ENCODE data around the gene POLR3B. TPM values are rescaled to one million over a fixed set of nuclear protein-coding genes. Genes with fewer than 3 reads are reported as not detected.

The POLR3B gene
- total and polyA plus RNA-seq, 2 of the 8 experiments (the other 6 are each of a cell fraction or from before 2014, with no cell fraction given), result 5.0 to 13.2 TPM

GRCh38 chr12:106329231-106329982, 28.1 kb upstream of the POLR3B start:
- Histone ChIP-seq H4K5ac (ENCODE audit: insufficient read length, low read depth, low read length) (no peak overlapping the region), H3K4ac (replicated peaks; ENCODE audit: insufficient read length, low read depth, low read length) (no peak overlapping the region), H3K18ac (ENCODE audit: extremely low read depth, low read length) (no peak overlapping the region), H3K4me1 (replicated peaks in 1 of 4; ENCODE audit: control insufficient read depth in 3 of 4, insufficient read depth in 4 of 4, low read length in 3 of 4) (peaks cover 2 to 6% (median 4%) of the 10 kb centered on the region in 4 experiments; a peak in 4 of 7 replicates), H3K79me1 (ENCODE audit: low read depth, low read length) (no peaks in the 10 kb centered on the region), H3K56ac (replicated peaks; ENCODE audit: insufficient read length, low read depth, low read length) (no peak overlapping the region), H2BK120ac (replicated peaks; ENCODE audit: low read depth, low read length) (no peak overlapping the region), H3K27ac (ENCODE audit: low read depth, low read length) (no peak overlapping the region), H3K14ac (ENCODE audit: insufficient read length) (no peak overlapping the region), H2AK5ac (ENCODE audit: low read depth, low read length) (no peak overlapping the region), H2BK12ac (ENCODE audit: low read depth, low read length) (no peak overlapping the region), H3K36me3 (ENCODE audit: control insufficient read depth in 2 of 4, insufficient read depth in 4 of 4, low read length in 3 of 4) (no peaks in the 10 kb centered on the region; a peak in 1 of 8 replicates), H2AFZ (ENCODE audit: low read length) (no peak overlapping the region), H3K4me3 (ENCODE audit: extremely low read depth in 1 of 4, insufficient read depth in 2 of 4, low read depth in 3 of 4, low read length in 4 of 4) (no peak overlapping the region), H3K23me2 (ENCODE audit: low read depth, low read length) (no peaks in the 10 kb centered on the region), H4K8ac (ENCODE audit: extremely low read depth, insufficient read depth, low read length) (no peak overlapping the region), H4K91ac (replicated peaks; ENCODE audit: insufficient read length, low read length) (no peak overlapping the region), H3K27me3 (replicated peaks in 1 of 4; ENCODE audit: control insufficient read depth in 3 of 4, extremely low read depth in 1 of 4, insufficient read depth in 3 of 4, low read length in 3 of 4) (peaks cover 0 to 5% (median 1%) of the 10 kb centered on the region in 4 experiments; a peak in 3 of 7 replicates), H3K9me3 (ENCODE audit: insufficient read depth in 2 of 2, low read depth in 1 of 2, low read length in 1 of 2) (peaks cover 0 to 5% of the 10 kb centered on the region in 2 experiments; a peak in 3 of 4 replicates), H2BK20ac (ENCODE audit: low read length) (no peak overlapping the region), H3K9ac (replicated peaks in 1 of 4; ENCODE audit: extremely low read depth in 1 of 4, low read depth in 3 of 4, low read length in 3 of 4) (no peak overlapping the region), H4K20me1 (replicated peaks in 1 of 2; ENCODE audit: control insufficient read depth in 1 of 2, insufficient read depth in 2 of 2, low read length in 2 of 2) (no peaks in the 10 kb centered on the region), H3K79me2 (ENCODE audit: control insufficient read depth in 1 of 2, insufficient read depth in 2 of 2, low read length in 2 of 2) (no peaks in the 10 kb centered on the region), H3K4me2 (ENCODE audit: insufficient read depth in 1 of 2, low read depth in 2 of 2, low read length in 2 of 2) (0 out of 4 replicates have a peak overlapping the region, but pooled peaks of 1 of the 2 experiments have one; percentile 0), H2BK15ac (ENCODE audit: low read length) (0 out of 2 replicates have a peak overlapping the region, but pooled peaks have one; percentile 53), H2BK5ac (ENCODE audit: low read depth, low read length) (no peak overlapping the region), H3K23ac (ENCODE audit: insufficient read length) (no peak overlapping the region)
- ChIA-PET POLR2A (ENCODE audit: partially characterized antibody) (no interaction called here), CTCF (ENCODE audit: partially characterized antibody) (no interaction called here)
- DNase-seq (ENCODE audit: low read depth in 1 of 2, low spot score in 2 of 2) (no peak), FAIRE-seq (no peak)
- 74% methylated on average over 12 of the region's 12 CpGs; no CpG with 5 or more reads in 1 of the 2 experiments for WGBS, 2 experiments (ENCODE audit: extremely low coverage in 1 of 2, insufficient coverage in 1 of 2, insufficient read length in 1 of 2, insufficient replicate concordance in 2 of 2, low coverage in 1 of 2, low lambda C conversion rate in 2 of 2, missing lambda C conversion rate in 1 of 2)
- TF ChIP-seq EZH2 (IDR thresholded peaks at IDR 0.05; ENCODE audit: low read depth, low read length, severe bottlenecking) (no peak), ATF2 (IDR thresholded peaks at IDR 0.05; ENCODE audit: low read length) (no peak), BACH1 (IDR thresholded peaks at IDR 0.05; ENCODE audit: low read length) (no peak), GABPA (IDR thresholded peaks at IDR 0.05; ENCODE audit: borderline replicate concordance, insufficient read depth, low read length) (no peak), JUN (IDR thresholded peaks at IDR 0.05; ENCODE audit: low read depth, low read length) (no peak), SAP30 (IDR thresholded peaks at IDR 0.05; ENCODE audit: insufficient read depth, insufficient replicate concordance, low read length) (no peak)

Data from H1 (cell line).